Measurements from ENCODE around the gene EML5.
A peak's percentile ranks its signal among the peaks of the same experiment; 100 is the strongest.
"Not testable (repeated sequence)": the region's sequence is repeated elsewhere in the genome, so short reads cannot be mapped to it uniquely, and the experiment has no call there.

The EML5 gene

GRCh38 chr14:88799522-88799921 is 6.8 kb upstream of the EML5 start:
- no peak for FAIRE-seq

- no peak for FAIRE-seq
These were observed 5.4 kb upstream of the EML5 start for GRCh38 chr14:88798156-88798555.

DNA sequence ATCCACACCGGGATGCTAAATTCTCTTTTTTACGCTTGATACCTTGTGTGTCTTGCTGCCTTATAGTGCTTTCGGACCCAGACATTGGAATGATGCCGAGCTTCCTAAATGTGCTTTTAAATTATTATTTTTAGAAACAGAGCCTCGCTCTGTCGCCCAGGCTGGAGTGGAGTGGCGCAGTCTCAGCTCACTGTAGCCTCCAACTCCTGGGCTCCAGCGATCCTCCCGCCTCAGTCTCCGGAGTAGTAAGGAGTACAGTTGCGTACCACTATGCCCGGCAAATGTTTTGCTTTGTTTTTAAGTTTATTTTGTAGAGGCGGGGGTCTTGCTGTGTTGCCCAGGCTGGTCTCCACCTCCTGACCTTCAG is 489 bp upstream of the EML5 start:
- no peak for FAIRE-seq

DNA sequence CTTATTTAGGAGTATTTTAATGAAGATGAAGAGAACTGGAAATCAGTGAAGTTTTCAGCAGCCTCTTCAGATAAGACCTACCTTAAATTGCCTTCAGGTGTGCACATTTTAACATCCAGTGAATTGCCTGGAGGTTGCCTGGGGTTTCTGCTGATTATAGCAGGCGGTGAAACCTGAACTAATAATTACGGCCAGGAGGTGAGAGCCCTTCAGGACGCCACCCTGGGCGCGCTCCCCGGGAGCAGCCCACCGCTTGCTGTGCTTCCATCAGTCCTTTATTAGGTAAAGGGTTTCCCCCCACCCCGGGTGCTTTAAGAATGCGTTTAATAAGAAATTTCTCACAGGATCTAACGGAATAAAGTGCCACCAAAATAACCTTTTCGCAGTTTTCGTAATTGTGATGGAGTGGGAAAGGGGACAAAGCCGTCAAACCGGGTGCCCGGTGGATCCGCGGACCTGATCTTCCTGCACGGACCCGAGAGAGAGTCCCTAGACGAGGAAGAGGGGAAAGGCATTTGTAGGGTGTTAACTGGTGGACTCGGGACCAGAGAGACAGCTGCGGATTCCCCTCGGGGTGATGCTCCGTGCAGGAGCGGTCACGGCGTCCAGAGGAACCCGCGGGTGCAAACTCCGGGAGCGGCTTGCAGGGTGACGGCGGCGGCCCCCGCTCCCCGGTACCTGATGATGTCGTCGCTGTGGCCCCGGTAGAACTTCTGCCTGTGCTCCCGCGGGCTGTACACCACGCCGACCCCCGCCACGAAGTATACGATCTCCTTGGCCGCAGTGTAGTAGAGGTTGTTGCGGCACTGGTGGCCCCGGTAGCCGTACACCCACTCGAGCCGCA is 902 bp downstream of the EML5 start:
- no peak for FAIRE-seq

- FAIRE-seq = no peak
These were observed 1.5 kb downstream of the EML5 start for GRCh38 chr14:88791252-88791621.

DNA sequence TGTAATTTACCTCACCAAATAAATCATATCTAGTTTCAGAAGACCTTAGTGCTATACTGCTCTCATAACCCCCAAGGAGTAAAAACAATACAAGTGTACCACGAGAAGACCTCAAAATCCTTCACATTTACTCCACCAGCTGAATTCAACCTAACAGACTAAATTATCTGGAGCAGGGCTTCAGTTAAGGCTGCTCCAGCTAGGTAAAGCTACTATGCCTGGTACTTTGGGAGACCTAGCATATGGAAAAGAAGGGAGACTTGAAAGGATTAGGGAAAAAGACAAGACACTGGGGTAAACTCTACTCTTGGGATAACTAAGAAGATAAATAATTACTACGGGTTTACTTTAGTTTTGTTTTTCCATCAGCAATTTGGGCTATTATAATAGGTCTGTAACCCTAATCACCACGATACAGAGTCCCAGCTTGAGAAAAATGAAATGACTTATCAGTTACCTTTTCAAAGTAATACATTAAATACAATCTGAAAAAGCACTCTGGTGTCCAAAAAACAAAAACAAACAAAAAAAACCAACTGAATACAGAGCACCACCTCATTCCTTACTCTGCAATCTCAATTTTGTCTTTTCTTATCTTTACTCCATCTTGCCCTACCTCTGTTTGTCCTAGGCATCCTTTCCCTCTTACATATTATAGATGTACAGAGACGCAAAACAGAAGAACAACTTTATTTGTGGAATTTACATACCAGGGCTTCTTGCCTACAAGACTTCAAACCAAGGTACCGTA is 2.1 kb downstream of the EML5 start:
- no peak for FAIRE-seq

- not testable (repeated sequence) for FAIRE-seq
These were observed 3.2 kb downstream of the EML5 start for GRCh38 chr14:88789573-88789972.

DNA sequence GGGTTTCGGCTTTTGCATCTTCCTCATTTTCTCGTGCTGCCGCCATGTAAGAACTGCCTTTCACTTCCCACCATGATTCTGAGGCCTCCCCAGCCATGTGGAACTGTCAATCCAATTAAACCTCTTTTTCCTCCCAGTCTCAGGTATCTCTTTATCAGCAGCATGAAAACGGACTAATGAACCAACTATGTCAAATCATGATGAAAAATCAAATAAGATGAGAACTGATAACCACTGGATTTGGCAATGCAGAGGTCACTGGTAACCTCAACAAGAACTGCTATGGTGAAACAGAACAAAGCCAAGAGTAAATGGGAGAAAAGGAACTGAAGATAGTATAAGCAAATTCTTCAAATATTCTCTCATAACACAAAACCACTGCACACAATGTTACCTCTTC is 6.0 kb downstream of the EML5 start:
- FAIRE-seq = no peak

DNA sequence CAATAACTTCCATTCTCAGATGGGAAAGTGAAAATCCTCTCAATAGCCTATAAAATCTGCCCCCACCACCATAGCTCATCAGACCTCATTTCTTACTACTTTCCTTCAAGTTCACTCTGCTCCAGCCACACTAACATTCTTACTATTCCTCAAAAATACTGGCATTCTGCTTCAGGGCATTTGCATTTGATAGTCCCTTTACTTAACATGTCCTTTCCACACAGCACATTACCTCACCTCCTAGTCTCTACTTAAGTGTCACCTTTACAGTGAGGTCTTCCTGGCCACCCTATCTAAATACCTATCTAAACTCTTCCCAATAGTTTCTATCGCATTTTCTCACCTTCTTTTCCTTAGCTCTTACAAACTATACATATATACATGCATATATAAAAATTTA is 6.8 kb downstream of the EML5 start:
- no peak for FAIRE-seq

GRCh38 chr14:88775532-88775931 is 17.2 kb downstream of the EML5 start:
- FAIRE-seq = no peak

DNA sequence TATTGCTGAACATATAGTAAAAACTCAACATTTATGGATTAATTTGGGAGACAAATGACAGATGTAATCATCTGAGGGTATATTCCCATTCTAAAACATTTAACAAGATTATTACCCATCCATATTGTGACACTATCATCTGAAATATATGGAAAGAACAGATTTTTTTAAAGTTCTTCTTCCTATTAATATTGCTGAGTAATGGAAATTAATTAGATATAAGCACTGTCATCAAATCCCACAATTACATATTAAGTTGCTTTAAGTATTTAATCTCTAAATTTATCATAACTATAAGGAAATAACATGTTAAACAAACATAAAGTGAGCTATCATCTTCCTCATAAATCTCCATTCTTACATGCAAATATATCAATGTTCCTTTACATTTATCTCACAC is 22.0 kb downstream of the EML5 start:
- FAIRE-seq = no peak

GRCh38 chr14:88765130-88765529 is 27.6 kb downstream of the EML5 start:
- no peak for FAIRE-seq

DNA sequence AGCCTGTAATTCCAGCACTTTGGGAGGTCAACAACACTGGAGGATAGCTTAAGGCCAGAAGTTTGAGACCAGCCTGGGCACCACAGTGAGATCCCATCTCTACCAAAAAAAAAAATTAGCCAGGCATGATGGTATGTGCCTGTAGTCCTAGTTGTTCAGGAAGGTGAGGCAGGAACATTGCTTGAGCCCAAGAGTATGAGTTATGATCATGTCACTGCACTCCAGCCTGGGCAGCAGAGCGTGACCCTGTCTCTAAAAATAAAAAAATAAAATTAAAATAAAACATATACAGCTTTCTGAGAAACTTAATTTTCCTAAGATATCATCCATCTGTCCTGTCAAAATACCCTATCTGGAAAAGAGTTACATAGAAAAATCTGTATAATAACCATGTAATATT is 38.9 kb downstream of the EML5 start:
- FAIRE-seq = no peak

GRCh38 chr14:88750945-88751344 is 41.8 kb downstream of the EML5 start:
- FAIRE-seq = no peak

- FAIRE-seq = no peak
These were observed 42.3 kb downstream of the EML5 start for GRCh38 chr14:88750413-88750812.

DNA sequence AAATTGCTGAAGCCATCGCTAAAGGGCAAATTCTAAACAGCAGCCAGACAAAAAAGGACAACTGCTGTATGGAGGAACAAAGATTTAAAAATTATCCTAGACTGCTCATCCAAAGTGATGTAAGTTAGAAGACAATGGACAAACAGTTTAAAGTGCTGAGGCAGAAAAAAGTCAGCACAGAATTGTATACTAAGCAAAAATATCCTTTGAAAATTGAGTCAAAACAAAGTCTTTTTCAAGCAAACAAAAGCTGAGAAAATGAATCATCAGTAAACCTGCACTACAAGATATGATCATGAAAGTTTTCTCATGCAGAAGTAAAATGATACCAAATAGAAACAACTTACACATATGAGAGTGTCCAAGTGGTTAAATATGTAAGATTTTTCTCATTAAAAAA is 43.6 kb downstream of the EML5 start:
- FAIRE-seq = no peak

- FAIRE-seq = no peak
These were observed 44.5 kb downstream of the EML5 start for GRCh38 chr14:88748288-88748687.

GRCh38 chr14:88746052-88746451 is 46.7 kb downstream of the EML5 start:
- FAIRE-seq = no peak

DNA sequence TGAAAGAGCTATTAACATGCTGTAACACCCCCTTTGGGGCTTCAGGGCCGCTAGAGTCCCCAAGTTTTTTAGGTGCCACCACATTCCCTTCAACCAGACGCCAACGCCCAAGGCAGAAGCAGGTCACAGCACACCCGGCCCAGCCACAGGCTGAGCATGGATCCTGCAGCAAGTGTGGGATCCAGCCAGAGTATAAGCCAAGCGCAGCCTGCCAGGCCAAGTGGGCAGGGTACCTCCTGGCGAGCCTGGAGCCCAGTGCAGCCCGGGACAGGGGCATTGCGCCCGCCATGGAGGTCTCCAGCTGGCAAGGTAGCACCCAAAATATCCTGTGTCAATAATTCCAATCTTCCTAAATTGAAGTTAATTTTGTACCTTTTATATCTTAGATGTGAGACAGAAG is 55.5 kb downstream of the EML5 start:
- FAIRE-seq = no peak

GRCh38 chr14:88733121-88733520 is 59.6 kb downstream of the EML5 start:
- no peak for FAIRE-seq

- FAIRE-seq = peak; percentile 11
These were observed 63.6 kb downstream of the EML5 start for GRCh38 chr14:88729159-88729558.

GRCh38 chr14:88727057-88727456 is 65.7 kb downstream of the EML5 start:
- FAIRE-seq = no peak

- no peak for FAIRE-seq
These were observed 82.0 kb downstream of the EML5 start for GRCh38 chr14:88710709-88711108.

GRCh38 chr14:88707088-88707487 is 85.7 kb downstream of the EML5 start:
- no peak for FAIRE-seq

- no peak for FAIRE-seq
These were observed 86.3 kb downstream of the EML5 start for GRCh38 chr14:88706425-88706824.
